DLD1 (cell line): ENCODE results near the gene TBC1D22A.

Source experiments
- in situ Hi-C: cut with HindIII; loops from 2 replicates; pipeline ENCODE4 v1.10.0; 2017; ENCODE audit warnings: low sequenced_read_pairs

Gene TBC1D22A

DNA sequence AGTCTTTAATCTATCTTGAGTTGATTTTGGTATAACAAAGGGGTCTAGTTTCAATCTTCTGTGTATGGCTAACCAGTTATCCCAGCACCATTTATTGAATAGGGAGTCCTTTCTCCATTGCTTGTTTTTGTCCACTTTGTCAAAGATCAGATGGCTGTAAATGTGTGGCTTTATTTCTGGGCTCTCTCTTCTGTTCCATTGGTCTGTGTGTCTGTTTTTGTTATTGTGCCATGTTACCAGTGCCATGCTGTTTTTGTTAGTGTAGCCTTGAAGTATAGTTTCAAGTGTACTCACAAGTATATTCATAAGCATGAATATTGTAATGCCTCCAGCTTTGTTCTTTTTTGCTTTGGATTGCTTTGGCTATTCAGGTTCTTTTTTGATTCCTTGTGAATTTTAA is 159.6 kb downstream of the TBC1D22A start:
- in situ Hi-C loops, result no loop called here

DNA sequence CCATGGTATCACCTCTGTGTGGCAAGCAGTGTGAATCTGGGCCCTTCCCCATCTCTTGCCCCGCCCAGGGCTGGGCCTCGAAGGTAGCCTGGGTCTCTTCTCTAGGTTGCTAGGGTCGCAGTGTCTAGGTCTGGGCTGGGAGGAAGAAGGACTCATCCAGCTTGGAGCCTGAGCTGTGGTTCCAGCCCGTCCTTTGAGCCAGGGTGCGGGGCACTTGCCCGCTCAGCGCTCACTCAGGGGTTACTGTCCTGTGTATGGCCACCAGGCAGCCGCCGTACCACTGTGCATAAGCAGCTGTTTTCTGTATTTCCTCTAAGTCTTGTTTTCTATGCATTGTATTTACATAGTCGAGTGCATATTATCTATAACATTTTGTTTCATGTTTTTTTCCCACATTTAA is 160.9 kb downstream of the TBC1D22A start:
- in situ Hi-C loops, result no loop called here

DNA sequence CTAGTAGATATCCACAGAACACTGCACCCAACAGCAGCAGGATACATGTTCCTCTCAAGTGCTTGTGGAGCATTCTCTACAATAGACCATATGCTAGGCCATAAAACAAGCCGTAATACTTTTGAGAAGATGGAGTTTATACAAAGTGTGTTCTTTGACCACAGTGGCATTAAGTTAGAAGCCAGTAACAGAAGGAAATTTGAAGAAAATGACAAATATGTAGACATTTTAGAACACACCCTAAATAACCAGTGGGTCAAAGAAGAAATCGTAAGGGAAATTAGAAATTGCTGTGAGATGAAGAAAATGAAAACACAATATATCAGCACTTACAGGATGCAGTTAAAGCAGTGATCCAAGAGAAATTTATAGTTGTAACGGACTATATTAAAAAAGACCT is 163.4 kb downstream of the TBC1D22A start:
- in situ Hi-C loops, result no loop called here

DNA sequence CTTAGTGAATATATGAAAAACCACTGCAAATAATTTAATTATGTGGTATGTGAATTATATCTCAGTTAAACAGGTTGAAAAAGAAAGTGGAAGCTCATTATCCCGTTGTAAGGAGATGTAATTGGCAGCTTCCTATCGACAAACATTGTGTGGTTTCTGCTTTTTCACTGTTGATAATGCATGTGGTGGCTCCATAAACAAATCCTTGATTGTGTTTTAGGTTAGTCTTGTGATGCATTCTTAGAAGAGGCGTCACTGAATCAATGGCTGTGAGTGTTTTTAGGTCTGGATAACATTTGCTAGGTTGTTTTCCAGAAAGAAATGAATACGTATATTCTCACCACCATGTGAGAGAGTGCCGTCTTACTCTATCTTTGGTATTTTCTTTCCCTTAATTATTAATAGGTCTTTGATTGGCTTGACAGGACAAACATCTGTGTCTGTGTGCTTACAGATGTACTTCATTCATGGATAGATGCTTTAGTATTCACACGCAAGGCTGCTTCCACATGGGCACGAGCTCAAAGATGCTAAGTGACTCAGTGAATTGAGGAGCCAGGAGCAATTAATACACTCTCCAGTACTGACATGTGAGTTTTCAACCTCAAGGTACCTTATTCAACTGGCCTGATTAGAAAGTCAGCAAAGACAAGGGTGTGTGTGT is 166.7 kb downstream of the TBC1D22A start:
- in situ Hi-C loops, result no loop called here

DNA sequence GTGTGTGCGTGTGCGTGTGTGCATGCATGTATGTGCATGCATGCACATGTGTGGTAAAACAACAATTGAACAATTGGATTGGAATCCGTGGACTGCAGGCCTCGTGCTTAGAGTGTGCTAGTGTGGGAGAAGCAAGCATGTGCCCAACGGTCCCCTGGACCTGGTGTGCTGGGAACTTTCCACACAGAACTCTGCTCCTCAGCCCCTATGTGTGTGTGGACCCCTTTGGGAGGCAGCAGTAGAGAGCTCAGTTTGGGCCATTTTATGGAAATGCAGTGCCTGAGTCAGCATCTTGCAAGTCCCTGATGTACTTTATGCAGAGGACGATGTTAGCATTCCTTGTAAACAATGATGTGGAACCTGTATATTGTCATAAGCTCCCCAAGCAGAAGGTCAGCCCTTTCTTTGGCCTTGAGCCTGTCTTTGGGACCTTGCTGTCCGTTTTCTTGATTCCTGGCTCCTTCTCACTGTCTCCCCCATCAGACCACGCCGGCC is 167.3 kb downstream of the TBC1D22A start:
- in situ Hi-C loops, result no loop called here

DNA sequence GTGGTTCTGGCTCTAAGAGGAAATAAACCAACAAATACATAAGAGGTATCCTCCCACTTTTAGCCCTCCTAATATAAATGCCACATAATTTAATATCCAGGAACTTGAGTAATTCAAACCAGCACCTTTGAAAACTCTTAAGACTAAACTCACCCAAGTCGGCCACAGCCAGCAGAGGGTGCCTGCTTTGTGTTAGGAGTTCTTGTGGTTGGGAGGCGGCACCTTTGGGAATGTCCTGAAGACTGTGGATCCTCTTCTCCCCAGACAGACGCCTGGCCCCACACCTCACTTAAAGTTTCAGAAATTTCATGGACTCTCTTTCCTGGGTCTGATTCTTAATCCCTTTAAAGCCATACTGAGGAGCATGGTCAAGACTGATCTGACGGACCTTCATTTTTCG is 169.0 kb downstream of the TBC1D22A start:
- in situ Hi-C loops, result no loop called here

DNA sequence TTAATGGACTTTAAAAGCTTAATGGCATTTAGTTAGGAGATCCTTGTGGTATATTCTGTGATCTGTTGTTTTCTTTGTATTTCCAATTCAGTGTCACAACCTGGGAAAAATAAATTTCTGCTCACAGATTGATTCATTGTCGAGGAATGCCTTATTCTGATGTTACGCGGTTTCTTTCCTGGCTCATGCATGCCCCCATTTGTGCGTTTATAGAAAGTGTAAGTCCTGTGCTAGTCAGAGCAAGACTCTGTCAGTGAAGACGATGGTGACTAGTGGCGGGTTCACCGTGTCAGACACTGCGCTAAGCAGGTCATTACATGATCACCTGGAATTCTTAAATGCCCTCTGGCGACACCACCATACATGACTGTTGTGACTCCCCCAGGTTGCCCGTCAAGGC is 169.4 kb downstream of the TBC1D22A start:
- in situ Hi-C loops, result no loop called here

DNA sequence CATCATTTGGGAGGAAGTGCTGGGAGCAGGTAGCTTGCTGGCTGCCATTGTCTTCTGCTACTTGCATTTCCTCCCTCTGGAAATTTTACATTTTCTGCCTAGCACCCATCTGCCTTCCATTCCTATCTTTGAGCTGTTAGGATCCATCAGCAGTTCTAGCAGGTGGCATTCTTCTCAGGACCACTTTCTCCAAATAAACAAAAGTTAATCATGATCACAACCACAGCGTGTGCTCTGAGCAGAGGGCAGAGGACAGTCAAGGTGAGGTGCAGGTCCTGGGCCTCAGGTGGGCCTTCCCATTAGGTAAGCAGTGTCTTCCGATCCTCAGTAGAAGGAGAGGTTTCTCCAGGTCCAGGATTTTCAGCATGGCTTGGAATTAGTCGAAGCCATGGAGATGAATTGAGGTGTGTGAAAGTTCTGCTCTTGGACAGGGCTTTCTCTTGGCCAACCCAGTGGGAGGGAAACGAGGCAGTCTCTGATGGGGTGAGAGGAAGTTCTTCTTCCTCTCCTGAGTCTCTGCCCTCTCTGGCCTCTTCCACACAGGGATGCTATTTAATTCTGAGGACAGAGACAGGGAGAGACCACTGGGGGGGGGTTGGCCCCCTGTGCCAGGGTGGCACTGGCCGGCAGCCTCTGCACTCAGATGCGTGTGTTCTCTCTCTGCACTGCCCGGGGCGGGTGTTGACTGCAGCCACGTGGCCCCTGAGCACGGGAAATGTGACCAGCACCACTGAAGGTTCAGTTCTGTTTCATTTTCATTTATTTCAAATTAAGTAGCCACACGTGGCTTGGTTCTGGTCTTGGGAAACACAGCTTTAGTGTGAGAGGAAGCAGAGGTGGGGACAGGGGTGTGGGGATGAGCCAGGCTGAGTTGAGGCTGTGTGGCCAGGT is 170.8 kb downstream of the TBC1D22A start:
- in situ Hi-C loops, result no loop called here

DNA sequence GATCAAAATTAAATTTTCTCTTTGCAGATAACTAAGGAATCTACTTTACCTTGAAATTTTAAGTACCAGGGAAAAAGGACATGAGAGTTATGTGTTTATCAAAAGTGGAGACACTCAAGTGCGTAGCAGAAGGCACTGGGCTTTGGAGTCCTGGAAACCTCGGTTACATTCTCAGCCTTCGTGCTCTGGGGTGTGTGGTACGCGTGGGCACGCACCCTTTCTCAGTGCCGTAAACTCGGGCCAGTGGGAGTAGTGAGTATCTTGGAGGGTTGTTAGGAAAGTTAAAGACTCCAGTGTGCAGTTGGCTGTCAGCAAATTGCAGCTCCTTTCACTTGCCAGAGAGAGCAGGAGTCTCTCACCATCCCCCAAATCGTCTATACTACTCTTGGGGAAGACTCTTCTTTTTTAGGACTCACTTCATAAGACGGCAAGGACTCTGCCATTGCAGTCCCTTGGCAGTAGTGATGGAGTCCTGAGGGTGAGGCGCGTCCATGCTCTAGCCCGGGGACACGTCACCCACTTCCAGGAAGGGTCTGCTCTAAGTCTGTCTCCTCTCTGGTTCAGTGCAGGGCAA is 171.8 kb downstream of the TBC1D22A start:
- in situ Hi-C loops, result no loop called here

DNA sequence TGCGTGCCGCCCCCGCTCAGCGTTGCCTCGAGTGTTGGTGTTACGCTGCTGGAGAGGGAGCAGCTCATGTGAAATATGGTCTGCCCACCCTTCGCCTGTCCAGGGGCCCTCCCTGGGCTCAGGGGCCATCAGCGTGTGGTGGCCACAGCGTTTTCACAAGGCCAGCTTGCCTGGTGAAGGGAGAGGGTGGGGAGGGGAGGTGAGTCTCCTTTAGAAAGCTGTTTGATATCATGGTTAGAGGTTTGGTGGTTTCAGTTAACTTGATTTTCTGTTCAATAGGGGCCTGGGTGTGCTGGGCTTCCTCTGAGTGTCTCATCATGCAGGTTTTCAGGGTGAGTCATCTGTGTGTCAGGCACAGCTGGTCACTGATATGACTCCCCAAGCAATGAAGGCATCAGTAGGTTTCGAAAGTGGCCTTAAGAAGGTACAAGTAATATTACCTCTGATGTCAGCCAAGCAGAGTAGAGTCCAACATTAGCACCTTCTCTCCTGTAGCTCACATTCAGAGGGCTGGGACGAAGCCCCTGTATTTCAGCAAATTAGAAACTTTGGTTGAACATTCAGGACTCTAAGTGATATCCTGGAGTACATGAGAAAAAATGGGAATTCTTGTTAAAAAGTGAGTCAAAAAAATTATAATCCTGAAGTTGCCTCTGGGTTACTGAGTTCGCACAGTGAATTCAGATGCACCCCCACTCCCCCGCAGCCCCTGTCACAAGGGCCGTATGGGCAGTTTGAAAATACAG is 172.5 kb downstream of the TBC1D22A start:
- in situ Hi-C loops, result no loop called here

DNA sequence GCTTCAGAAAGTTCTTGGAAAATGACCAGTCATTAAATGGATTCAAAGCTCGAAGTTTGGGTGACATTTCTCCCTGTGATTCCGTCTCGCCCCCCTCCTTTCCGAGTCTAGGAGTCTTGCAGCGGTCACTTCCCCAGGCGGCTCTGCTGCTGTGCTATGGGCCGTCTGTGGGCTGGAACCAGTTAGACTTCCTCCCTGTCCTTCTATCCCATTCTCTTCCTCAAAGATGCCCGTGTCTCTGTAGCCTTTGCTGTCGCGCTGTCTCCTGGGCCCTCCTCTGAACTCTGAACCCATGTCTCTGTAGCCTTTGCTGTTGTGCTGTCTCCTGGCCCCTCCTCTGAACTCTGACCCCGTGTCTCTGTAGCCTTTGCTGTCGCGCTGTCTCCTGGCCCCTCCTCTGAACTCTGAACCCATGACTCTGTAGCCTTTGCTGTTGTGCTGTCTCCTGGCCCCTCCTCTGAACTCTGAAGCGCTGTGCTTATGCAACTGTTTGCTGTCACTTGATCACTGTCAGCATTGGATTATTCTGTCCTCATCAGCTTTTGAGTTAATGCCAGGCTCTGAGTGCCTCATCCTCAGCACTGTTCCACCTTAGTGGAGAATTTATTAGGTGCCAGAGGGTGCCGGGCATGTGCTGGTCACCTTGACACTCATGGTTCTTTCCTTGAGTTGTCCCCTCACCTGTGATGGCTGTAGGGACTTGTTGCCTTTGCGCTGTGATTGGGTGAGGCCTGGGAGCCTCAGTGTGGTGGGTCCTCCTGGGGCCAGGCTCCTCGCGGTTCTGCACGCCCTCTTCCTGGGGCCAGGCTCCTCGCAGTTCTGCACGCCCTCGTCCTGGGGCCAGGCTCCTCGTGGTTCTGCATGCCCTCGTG is 173.3 kb downstream of the TBC1D22A start:
- in situ Hi-C loops, result no loop called here

DNA sequence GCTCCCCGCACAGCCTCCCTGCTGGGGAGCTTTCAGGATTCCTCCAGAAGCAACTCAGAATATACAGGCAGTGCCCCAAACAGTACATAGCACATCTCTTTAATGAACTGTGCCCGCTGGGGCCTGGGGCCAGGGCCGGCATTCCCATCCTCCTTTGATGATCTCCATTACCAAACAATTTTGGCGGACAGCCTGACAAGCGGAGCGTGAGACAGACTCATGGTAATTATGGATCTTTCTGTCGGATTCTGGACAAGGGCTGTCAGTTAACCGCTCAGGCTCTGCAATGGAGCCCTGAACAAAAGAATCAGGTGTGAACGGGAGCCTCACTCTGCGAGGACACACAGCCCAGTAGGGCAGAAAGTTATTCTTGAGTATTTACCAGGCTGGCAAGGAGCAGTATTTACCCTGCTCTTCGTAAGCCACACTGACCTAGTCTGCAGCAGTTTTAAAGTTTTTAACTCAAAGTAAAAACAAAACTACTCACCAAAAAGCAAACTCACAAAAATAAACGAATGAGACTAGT is 174.0 kb downstream of the TBC1D22A start:
- in situ Hi-C loops, result no loop called here

DNA sequence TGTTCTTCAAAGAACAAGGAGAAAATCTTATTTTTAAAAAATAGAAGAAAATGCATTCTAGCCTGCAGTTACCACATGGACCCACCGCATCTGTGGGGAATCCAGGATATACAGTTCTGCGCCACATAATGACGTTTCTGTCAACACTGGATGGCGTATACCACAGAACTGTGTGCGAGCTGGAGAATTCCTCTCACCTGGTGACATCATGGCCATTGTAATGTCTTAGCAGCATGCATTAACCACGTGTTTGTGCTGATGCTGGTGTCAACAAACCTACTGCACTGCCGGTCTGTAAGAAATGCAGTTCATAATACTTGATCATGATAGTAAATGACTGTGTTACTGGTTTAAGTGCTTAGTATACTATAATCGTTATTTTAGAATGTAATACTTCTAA is 174.7 kb downstream of the TBC1D22A start:
- in situ Hi-C loops, result no loop called here

DNA sequence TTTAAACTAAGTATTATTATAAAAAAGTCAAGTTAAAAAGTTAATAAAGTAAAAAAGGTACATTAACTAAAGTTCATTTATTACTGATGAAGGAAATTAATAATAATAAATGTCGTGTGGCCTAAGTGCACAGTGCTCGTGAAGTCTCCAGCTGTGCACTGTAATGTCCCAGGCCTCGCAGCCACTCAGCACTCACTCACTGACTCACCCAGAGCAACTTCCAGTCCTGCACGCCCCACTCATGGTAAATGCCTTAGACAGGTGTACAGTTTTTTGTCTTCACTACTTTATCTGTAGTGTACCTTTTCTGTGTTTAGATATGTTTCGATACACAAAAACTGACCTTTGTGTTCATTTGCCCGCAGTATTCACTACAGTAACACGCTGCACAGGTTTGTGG is 175.5 kb downstream of the TBC1D22A start:
- in situ Hi-C loops, result no loop called here

DNA sequence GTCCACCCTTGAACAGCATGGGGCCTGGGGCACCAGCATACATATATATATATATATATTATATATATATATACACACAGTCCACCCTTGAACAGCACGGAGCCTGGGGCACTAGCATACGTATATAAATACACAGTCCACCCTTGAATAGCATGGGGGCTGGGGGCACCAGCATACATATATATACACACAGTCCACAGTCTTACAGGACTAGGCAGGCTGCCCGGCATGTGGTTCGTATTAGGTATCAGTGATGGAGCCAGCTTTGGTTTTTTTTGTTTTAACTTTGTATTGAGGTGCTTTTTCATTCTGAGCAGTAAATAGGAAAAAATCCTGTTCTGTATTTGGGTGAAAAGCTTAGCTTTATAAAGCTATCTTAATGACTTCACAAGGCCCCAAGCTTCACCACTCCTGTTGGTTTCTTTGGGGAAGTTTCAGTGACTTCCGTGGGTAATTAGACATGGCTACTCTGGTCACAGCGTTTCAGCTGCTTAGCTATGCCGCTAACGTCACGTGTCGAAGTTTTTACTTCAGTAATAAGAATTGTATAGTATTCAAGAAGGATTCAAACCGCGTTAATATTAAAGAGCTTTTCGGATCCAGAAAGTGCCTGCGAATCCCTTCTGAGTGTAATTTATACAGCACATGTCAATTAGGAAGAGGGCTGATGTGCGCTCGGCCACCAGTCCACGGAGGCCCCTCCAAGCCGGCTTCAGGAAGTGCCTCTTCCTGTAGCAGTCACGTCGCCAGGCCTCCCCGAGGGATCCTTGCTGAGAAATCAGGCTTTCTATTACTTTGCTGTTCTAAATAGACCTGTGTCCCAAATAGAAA is 179.7 kb downstream of the TBC1D22A start:
- in situ Hi-C loops, result no loop called here

DNA sequence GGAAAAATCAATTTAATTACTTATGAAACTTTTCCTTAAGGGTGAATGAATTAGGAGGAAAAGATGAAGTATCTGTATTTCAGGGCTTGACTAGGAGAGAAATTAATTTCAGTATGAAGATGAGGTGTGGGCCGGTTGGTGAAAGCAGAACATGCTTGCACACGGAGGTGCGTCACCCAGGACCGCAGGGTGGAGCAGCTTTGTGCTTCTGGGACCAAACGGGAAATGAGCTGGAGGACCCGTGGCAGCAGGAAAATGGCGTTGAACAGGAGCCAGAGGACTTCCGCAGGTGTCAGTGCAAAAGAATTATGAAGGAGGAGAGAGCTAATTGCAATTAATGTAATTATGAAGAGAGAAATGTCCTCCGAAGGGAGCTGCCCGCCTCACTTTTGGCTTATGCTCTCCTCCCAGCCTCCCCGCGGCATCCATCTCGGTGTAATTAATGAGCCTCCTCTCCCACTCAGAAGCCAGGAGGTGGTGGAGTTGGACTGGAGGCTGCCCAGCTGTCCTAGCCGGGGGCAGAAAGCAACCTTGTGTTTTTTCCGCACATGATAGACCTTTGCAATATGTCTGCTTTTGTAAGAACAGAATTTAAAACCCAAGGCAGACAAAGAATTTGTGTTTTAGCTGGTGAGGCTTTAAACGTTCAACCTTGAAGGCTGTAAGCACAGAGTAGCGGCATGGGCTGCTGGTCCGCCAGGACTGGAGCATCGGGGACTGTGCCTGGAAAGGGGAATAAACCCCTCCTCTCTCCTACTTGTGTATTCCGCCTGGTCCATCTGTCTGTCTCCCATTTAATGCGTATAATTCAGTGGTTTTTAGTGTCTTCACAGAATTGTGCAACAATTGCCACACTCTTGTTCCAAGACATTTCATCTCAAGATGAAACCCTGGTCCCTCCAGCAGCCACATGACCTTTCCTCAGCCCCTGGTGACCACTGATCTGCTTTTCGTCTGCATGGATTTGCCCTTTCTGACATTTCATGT is 180.6 kb downstream of the TBC1D22A start:
- in situ Hi-C loops, result no loop called here

DNA sequence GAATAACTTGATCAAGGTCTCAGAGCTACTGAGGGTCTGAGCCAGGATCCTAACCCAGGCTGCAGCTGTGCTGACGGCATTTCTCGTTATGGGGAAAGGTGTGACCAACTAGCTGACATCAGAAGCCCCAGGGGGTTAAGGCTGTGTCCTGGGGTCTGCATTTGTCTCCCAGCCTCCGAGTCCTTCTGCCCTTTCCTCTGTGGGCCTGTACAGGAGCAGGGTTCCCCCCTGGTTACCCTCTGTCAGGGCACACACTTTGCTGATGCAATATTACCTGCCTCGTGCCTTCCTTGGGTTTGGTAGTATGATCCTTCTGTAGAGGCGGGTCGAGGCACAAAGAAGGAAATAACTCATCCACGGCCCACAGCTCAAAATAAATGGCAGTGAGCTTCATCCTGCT is 183.0 kb downstream of the TBC1D22A start:
- in situ Hi-C loops, result no loop called here

DNA sequence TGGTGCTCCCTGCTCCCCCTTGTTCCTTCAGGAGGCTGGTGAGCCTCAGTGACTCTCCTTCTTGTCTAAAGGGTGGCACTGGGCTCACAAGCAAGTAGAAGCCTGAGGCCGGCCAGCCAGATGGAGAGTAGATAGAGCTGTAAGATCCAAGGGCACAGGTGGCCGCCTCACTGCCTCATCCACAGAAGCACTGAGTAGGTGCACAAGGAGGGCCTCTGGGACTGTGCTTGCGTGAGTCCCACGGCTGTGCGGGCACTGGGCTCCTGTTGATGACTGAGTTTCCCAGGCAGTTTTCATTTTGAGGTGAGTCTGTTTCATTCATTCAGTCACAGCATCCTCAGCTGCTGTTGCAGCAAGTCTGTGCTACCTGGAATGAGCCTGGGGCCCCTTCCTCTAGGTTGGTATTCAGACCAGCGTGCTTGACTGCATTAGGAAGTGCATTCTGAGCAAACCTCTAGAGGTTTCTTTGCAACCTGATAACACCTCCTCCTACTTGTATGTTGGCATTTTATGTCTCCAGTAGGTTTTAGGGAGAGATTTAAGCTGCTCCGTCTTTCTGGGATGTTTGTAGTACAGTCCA is 184.0 kb downstream of the TBC1D22A start:
- in situ Hi-C loops, result no loop called here
